Upper lobe of right lung (tissue), 1 donor: ENCODE results near the gene CALB2. TPM values are rescaled to one million over a fixed set of nuclear protein-coding genes. Genes with fewer than 3 reads are reported as not detected.
"Not testable (repeated sequence)": the region's sequence is repeated elsewhere in the genome, so short reads cannot be mapped to it uniquely, and the experiment has no call there.

Source experiments
- ATAC-seq: fragments of 200-7000 bp; cut with Tn5 transposase; one replicate; pipeline ENCODE4 v1.9.1; 2020; ENCODE audit warnings: mild to moderate bottlenecking, moderate library complexity
- DNase-seq: peaks from one replicate; pipeline ENCODE4 v3.0.0-alpha.2; 2020
- H3K27ac ChIP-seq: fragments of 200-600 bp; one replicate; pipeline ENCODE4 v1.8.0; 2022
- H3K27me3 ChIP-seq: fragments of 200-600 bp; one replicate; pipeline ENCODE4 v1.8.0; 2022; ENCODE audit warnings: mild to moderate bottlenecking
- H3K36me3 ChIP-seq: fragments of 200-600 bp; one replicate; pipeline ENCODE4 v1.8.0; 2022
- H3K4me1 ChIP-seq: fragments of 200-600 bp; one replicate; pipeline ENCODE4 v1.8.0; 2022
- H3K4me3 ChIP-seq: fragments of 200-600 bp; one replicate; pipeline ENCODE4 v1.8.0; 2022; ENCODE audit warnings: mild to moderate bottlenecking
- H3K9me3 ChIP-seq: fragments of 200-600 bp; one replicate; pipeline ENCODE4 v1.8.0; 2022
- CTCF ChIP-seq: fragments of 200-600 bp; IDR thresholded peaks from one replicate; pipeline ENCODE4 v1.8.0; 2022; ENCODE audit warnings: antibody characterized with exemption
- intact Hi-C: fragments of 100-400 bp; cut with DNase I; formaldehyde crosslinking; loops from one replicate; pipeline ENCODE4 v1.11.0; 2022
- long read RNA-seq: library from polyadenylated mRNA; unstranded; transcript quantifications from one replicate; pipeline ENCODE4 v2.0.0, GENCODE V29; 2021
- total RNA-seq: library from RNA; stranded (reverse); fragmentation: NEBNext Ultra II Directional; extraction: Animal tissue kit (Norgen Biotek cat#: 25700); gene quantifications from one replicate; pipeline ENCODE4 v1.2.1, GENCODE V29; 2021
- donor health status: DM: no; HTN: yes; CAD: no; lungs with severe emphysema.

Gene CALB2, protein sequence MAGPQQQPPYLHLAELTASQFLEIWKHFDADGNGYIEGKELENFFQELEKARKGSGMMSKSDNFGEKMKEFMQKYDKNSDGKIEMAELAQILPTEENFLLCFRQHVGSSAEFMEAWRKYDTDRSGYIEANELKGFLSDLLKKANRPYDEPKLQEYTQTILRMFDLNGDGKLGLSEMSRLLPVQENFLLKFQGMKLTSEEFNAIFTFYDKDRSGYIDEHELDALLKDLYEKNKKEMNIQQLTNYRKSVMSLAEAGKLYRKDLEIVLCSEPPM
- total RNA-seq = 4.6 TPM
- long read RNA-seq, partial matches to known transcripts = 0 of 6 reads
- long read RNA-seq, other reads (novel, unspliced or antisense) = 2 of 6 reads

GRCh38 chr16:71358464-71358998, at the start of gene CALB2:
TSS of gene CALB2 (plus strand) at chr16:71358723. CDS start at chr16:71358793, 70 bp downstream.
- H3K4me1 ChIP-seq = peaks cover 2% of the 10 kb centered on the region
- no peak within 1 kb of the TSS for H3K27ac ChIP-seq
- peak; percentile 95 for ATAC-seq
- peaks cover 21% of the 10 kb centered on the region for H3K27me3 ChIP-seq
- no peaks in the 10 kb centered on the region for H3K36me3 ChIP-seq
- H3K4me3 ChIP-seq = peak within 1 kb of the TSS; percentile 8
- peak; percentile 95 for TF ChIP-seq CTCF
- intact Hi-C loops = no loop called here
- DNase-seq = peak; percentile 83
- no peaks in the 10 kb centered on the region for H3K9me3 ChIP-seq

GRCh38 chr16:71311553-71312158, 46.9 kb upstream of the CALB2 start:
- peak; percentile 70 for ATAC-seq
- intact Hi-C loops = no loop called here

DNA sequence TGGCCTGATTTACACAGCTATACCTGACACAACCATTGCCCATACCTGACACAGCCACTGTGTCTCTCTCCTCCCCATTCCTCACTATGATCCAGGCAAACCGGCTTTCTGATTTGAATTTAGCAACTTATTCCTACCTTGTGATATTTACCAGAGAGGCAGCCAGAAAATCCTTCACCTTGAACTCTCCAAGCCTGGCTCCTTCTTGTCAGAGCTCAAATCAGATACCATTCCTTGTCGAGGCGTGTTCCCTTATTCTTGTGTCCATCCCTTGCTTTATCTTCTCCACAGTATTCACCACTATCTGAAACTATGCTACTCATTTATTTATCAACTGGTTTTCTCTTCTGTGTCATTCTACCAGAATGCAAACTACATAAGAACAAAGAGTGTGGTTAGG, 44.9 kb upstream of the CALB2 start:
- H3K4me3 ChIP-seq = not testable (repeated sequence)

More at GRCh38 chr16:71311553-71312158, 46.9 kb upstream of the CALB2 start:
- no peak for DNase-seq
- Histone ChIP-seq H3K27me3 (no peaks in the 10 kb centered on the region), H3K4me3 (no peak overlapping the region), H3K4me1 (no peaks in the 10 kb centered on the region), H3K27ac (no peak overlapping the region), H3K9me3 (no peaks in the 10 kb centered on the region), H3K36me3 (no peaks in the 10 kb centered on the region)
- TF ChIP-seq CTCF = peak; percentile 81

DNA sequence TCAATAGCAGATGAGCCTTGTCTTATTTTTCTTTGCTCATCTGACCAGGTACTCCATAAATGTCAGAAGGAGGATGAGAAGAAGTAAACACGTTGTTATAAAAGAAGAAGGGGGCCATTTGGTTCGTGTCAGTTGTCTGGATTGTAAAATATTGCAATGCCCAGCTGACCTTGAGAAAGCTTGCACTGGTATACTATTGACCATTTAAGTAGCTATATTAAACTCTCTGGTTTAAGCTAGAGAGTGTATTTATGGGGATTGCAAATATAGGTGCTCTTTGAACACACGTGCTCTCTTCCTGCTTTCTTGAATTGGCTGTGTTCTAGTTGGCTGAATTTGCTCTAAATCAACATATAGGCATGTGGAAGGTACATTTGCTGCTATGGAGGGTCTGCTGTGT, 43.3 kb upstream of the CALB2 start:
- intact Hi-C loops = no loop called here

More for the DNA sequence above, 44.9 kb upstream of the CALB2 start:
- H3K27me3 ChIP-seq, ATAC-seq, H3K27ac ChIP-seq, H3K36me3 ChIP-seq, H3K4me1 ChIP-seq, intact Hi-C loops, H3K9me3 ChIP-seq, DNase-seq: not testable (repeated sequence)

GRCh38 chr16:71319999-71320398, 38.5 kb upstream of the CALB2 start:
- no peak overlapping the region for H3K27ac ChIP-seq
- DNase-seq = no peak
- no peak for ATAC-seq
- no peaks in the 10 kb centered on the region for H3K36me3 ChIP-seq
- no peaks in the 10 kb centered on the region for H3K4me1 ChIP-seq
- intact Hi-C loops = no loop called here
- H3K4me3 ChIP-seq = no peak overlapping the region
- no peaks in the 10 kb centered on the region for H3K27me3 ChIP-seq
- no peaks in the 10 kb centered on the region for H3K9me3 ChIP-seq
- TF ChIP-seq CTCF = no peak

More for the DNA sequence above, 43.3 kb upstream of the CALB2 start:
- H3K27ac ChIP-seq = no peak overlapping the region
- no peaks in the 10 kb centered on the region for H3K36me3 ChIP-seq
- ATAC-seq (no peak), DNase-seq (no peak)
- H3K4me3 ChIP-seq = no peak overlapping the region
- no peaks in the 10 kb centered on the region for H3K27me3 ChIP-seq
- H3K9me3 ChIP-seq = no peaks in the 10 kb centered on the region
- no peaks in the 10 kb centered on the region for H3K4me1 ChIP-seq
- no peak for TF ChIP-seq CTCF

DNA sequence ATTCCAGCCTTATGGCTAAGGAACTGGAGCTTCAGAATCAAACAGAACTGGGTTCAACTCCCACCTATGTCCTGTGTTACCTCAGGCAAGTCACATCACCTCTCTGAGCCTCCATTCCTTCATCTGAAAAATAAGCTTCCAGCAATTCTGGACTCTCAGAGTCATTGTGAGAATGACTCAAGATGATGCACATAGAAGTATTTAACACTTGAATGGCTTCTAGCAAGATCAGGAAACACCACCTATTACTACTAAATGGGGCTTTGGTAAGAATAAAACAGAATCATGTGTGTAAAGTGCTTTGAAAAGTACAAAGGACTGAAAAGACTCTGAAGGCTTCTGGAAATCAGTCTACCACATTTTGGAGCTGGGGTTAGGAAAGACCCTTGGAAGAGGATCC, 30.8 kb upstream of the CALB2 start:
- no peak for DNase-seq
- Histone ChIP-seq H3K27me3 (no peaks in the 10 kb centered on the region), H3K4me3 (no peak overlapping the region), H3K9me3 (no peaks in the 10 kb centered on the region), H3K36me3 (no peaks in the 10 kb centered on the region), H3K27ac (no peak overlapping the region), H3K4me1 (no peaks in the 10 kb centered on the region)
- no peak for TF ChIP-seq CTCF
- intact Hi-C loops = no loop called here
- no peak for ATAC-seq
